A673 (cell line): ENCODE data around the gene DHRSX. TPM values are rescaled to one million over a fixed set of nuclear protein-coding genes. Genes with fewer than 3 reads are reported as not detected.

ENCODE experiments used
- BruUV-seq: library from RNA; stranded (reverse); fragments of 400-500 nt; replicated peaks from 2 replicates; lab custom pipeline; 2021; lab: Mats Ljungman, UMichigan
- CTCF ChIA-PET: fragments of 300-600 bp; sonication (Branson Sonifier 250); formaldehyde crosslinking; loops from one replicate; lab custom pipeline; 2022; ENCODE audit warnings: antibody characterized with exemption; lab: Charles Lee
- POLR2A ChIA-PET: fragments of 300-600 bp; sonication (Branson Sonifier 250); formaldehyde crosslinking; loops from one replicate; lab custom pipeline; 2022; ENCODE audit warnings: antibody characterized with exemption; ENCODE audit not compliant: low non-redundant PET; lab: Charles Lee
- DNase-seq: peaks from one replicate; pipeline ENCODE4 v3.0.0-alpha.2; 2015; ENCODE audit warnings: low spot score
- H3K27ac ChIP-seq: fragments of 200-600 bp; sonication (generic); 2 replicates; pipeline ENCODE4 v1.5.1; 2016; ENCODE audit warnings: mixed run types, low read depth, mild to moderate bottlenecking, mixed read lengths, antibody characterized with exemption, low read length; ENCODE audit not compliant: poor library complexity, severe bottlenecking
- H3K27me3 ChIP-seq: fragments of 200-600 bp; sonication (generic); replicated peaks from 2 replicates; pipeline ENCODE4 v1.6.1; 2017; ENCODE audit warnings: mixed run types, low read depth, mild to moderate bottlenecking, mixed read lengths, antibody characterized with exemption, low read length; ENCODE audit not compliant: insufficient read depth, poor library complexity
- H3K36me3 ChIP-seq: fragments of 200-600 bp; sonication (generic); 2 replicates; pipeline ENCODE4 v1.6.1; 2016; ENCODE audit warnings: mixed run types, mild to moderate bottlenecking, mixed read lengths, antibody characterized with exemption, low read length; ENCODE audit not compliant: insufficient read depth, poor library complexity, severe bottlenecking
- H3K4me1 ChIP-seq: fragments of 200-600 bp; sonication (generic); 2 replicates; pipeline ENCODE4 v1.6.1; 2017; ENCODE audit warnings: mixed run types, mild to moderate bottlenecking, mixed read lengths, antibody characterized with exemption, low read length; ENCODE audit not compliant: insufficient read depth, poor library complexity, severe bottlenecking
- H3K4me3 ChIP-seq: fragments of 200-600 bp; sonication (generic); 2 replicates; pipeline ENCODE4 v1.5.1; 2016; ENCODE audit warnings: low read depth, mixed run types, mild to moderate bottlenecking, mixed read lengths, low read length; ENCODE audit not compliant: poor library complexity, severe bottlenecking
- H3K9me3 ChIP-seq: fragments of 200-600 bp; sonication (generic); 2 replicates; pipeline ENCODE4 v1.6.1; 2016; ENCODE audit warnings: mixed run types, low read depth, mild to moderate bottlenecking, mixed read lengths, antibody characterized with exemption, low read length; ENCODE audit not compliant: poor library complexity, severe bottlenecking
- CTCF ChIP-seq: fragments of 300-800, 200-600 bp; sonication (generic); conservative IDR thresholded peaks from 2 replicates; pipeline ENCODE4 v1.5.1; 2017; ENCODE audit warnings: low read depth, mild to moderate bottlenecking, antibody characterized with exemption, low read length, moderate library complexity, mixed read lengths
- EZH2 ChIP-seq: fragments of 200-600 bp; sonication (generic); IDR thresholded peaks from 2 replicates; pipeline ENCODE4 v1.6.1; 2017; ENCODE audit warnings: borderline replicate concordance, low read depth, mild to moderate bottlenecking, mixed read lengths, antibody characterized with exemption, low read length; ENCODE audit not compliant: poor library complexity, severe bottlenecking
- intact Hi-C: fragments of 100-400 bp; cut with micrococcal nuclease; formaldehyde crosslinking; loops from one replicate; pipeline ENCODE4 v1.10.0; 2022; ENCODE audit not compliant: unreplicated experiment
- total RNA-seq: library from RNA; stranded (reverse); gene quantifications from 2 replicates; pipeline ENCODE4 v1.2.3, GENCODE V29; 2021

Gene DHRSX
- total RNA-seq, 1 experiment from 2014 or later = 30.2 TPM

GRCh38 chrX:2441466-2441865, 59.3 kb downstream of the DHRSX start:
- no TSS peak for BruUV-seq
- Histone ChIP-seq H3K27ac (no peak overlapping the region), H3K4me3 (no peak overlapping the region), H3K9me3 (no peaks in the 10 kb centered on the region), H3K36me3 (no peaks in the 10 kb centered on the region), H3K4me1 (no peaks in the 10 kb centered on the region), H3K27me3 (no peaks in the 10 kb centered on the region)
- intact Hi-C loops = no loop called here
- no peak for DNase-seq
- POLR2A ChIA-PET = no interaction called here
- TF ChIP-seq EZH2 (no peak), CTCF (no peak)
- CTCF ChIA-PET = no interaction called here

GRCh38 chrX:2439613-2440012, 61.2 kb downstream of the DHRSX start:
- H3K36me3 ChIP-seq = no peaks in the 10 kb centered on the region
- CTCF ChIA-PET = no interaction called here
- H3K9me3 ChIP-seq = no peaks in the 10 kb centered on the region
- H3K27me3 ChIP-seq = no peaks in the 10 kb centered on the region
- H3K27ac ChIP-seq = no peak overlapping the region
- no peaks in the 10 kb centered on the region for H3K4me1 ChIP-seq
- TF ChIP-seq EZH2 (no peak), CTCF (no peak)
- DNase-seq = no peak
- intact Hi-C loops = no loop called here
- BruUV-seq = no TSS peak
- H3K4me3 ChIP-seq = no peak overlapping the region
- POLR2A ChIA-PET = no interaction called here

- H3K4me3 ChIP-seq = no peak overlapping the region
- DNase-seq = no peak
- no peaks in the 10 kb centered on the region for H3K27me3 ChIP-seq
- POLR2A ChIA-PET = no interaction called here
- peaks cover 5% of the 10 kb centered on the region for H3K4me1 ChIP-seq
- no peaks in the 10 kb centered on the region for H3K9me3 ChIP-seq
- intact Hi-C loops = no loop called here
- CTCF ChIA-PET = no interaction called here
- BruUV-seq = no TSS peak
- H3K27ac ChIP-seq = no peak overlapping the region
- TF ChIP-seq CTCF (no peak), EZH2 (no peak)
- H3K36me3 ChIP-seq = no peaks in the 10 kb centered on the region
Observed at GRCh38 chrX:2435465-2435864, 65.3 kb downstream of the DHRSX start.
